Glutamatergic neuron (in vitro differentiated cells): ENCODE data around the gene TAS2R41. TPM values are rescaled to one million over a fixed set of nuclear protein-coding genes. Genes with fewer than 3 reads are reported as not detected.

Source experiments
- DNase-seq: peaks from one replicate; pipeline ENCODE4 v3.0.0; 2022
- H3K27ac Mint-ChIP-seq: one replicate; pipeline ENCODE4 v1.8.0; 2020; ENCODE audit warnings: mild to moderate bottlenecking, mixed read lengths, inconsistent platforms; ENCODE audit not compliant: unreplicated experiment
- H3K27me3 Mint-ChIP-seq: one replicate; pipeline ENCODE4 v1.8.0; 2020; ENCODE audit warnings: mild to moderate bottlenecking, moderate library complexity, mixed read lengths, inconsistent platforms; ENCODE audit not compliant: unreplicated experiment
- H3K36me3 Mint-ChIP-seq: one replicate; pipeline ENCODE4 v1.8.0; 2020; ENCODE audit warnings: mild to moderate bottlenecking, mixed read lengths, inconsistent platforms; ENCODE audit not compliant: unreplicated experiment
- H3K4me1 Mint-ChIP-seq: one replicate; pipeline ENCODE4 v1.8.0; 2020; ENCODE audit warnings: mild to moderate bottlenecking, low read depth, mixed read lengths, inconsistent platforms; ENCODE audit not compliant: unreplicated experiment
- H3K4me3 Mint-ChIP-seq: one replicate; pipeline ENCODE4 v1.8.0; 2020; ENCODE audit warnings: mild to moderate bottlenecking, mixed read lengths, inconsistent platforms; ENCODE audit not compliant: unreplicated experiment
- H3K9me3 Mint-ChIP-seq: one replicate; pipeline ENCODE4 v1.8.0; 2020; ENCODE audit warnings: mild to moderate bottlenecking, moderate library complexity, mixed read lengths, inconsistent platforms; ENCODE audit not compliant: unreplicated experiment
- total RNA-seq: library from RNA; stranded (reverse); fragmentation: NEBNext Ultra II Directional; extraction: Animal tissue kit (Norgen Biotek cat#: 25700); gene quantifications from one replicate; pipeline ENCODE4 v1.2.1, GENCODE V29; 2021; ENCODE audit not compliant: unreplicated experiment
- TF ChIP-seq, protein P1 (sequence below): fragments of 200-600 bp; sonication (generic); IDR thresholded peaks from one replicate; pipeline ENCODE4 v1.5.0; 2021; ENCODE audit not compliant: partially characterized antibody, unreplicated experiment

TAS2R41 gene
- total RNA-seq, 1 donor from 2014 or later: not detected

DNA sequence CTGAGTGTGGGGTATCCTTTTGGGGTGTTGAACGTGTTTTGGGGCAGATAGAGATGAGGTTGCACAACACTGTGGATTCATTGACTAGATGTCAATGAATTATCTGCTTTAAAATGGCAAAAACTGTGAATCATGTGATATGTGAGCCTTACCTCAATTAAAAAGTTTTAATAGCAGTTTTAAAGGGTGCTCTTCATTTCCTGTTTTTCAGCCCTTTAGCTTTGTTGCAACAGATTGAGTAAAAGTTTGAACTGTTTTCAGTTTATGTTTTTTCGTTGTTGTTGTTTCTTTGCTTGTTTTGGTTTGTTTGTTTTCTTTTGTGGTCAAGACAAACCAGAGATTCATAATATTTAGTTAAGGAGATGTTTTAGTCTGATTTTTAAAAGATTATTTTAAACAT lies 9.4 kb downstream of the TAS2R41 start:
- Mint-ChIP-seq H3K27me3 (no peaks in the 10 kb centered on the region), H3K9me3 (no peaks in the 10 kb centered on the region), H3K27ac (no peak overlapping the region), H3K4me1 (no peaks in the 10 kb centered on the region), H3K4me3 (no peak overlapping the region), H3K36me3 (no peaks in the 10 kb centered on the region)
- TF ChIP-seq, protein P1, sequence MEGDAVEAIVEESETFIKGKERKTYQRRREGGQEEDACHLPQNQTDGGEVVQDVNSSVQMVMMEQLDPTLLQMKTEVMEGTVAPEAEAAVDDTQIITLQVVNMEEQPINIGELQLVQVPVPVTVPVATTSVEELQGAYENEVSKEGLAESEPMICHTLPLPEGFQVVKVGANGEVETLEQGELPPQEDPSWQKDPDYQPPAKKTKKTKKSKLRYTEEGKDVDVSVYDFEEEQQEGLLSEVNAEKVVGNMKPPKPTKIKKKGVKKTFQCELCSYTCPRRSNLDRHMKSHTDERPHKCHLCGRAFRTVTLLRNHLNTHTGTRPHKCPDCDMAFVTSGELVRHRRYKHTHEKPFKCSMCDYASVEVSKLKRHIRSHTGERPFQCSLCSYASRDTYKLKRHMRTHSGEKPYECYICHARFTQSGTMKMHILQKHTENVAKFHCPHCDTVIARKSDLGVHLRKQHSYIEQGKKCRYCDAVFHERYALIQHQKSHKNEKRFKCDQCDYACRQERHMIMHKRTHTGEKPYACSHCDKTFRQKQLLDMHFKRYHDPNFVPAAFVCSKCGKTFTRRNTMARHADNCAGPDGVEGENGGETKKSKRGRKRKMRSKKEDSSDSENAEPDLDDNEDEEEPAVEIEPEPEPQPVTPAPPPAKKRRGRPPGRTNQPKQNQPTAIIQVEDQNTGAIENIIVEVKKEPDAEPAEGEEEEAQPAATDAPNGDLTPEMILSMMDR: no peak
- DNase-seq: no peak

DNA sequence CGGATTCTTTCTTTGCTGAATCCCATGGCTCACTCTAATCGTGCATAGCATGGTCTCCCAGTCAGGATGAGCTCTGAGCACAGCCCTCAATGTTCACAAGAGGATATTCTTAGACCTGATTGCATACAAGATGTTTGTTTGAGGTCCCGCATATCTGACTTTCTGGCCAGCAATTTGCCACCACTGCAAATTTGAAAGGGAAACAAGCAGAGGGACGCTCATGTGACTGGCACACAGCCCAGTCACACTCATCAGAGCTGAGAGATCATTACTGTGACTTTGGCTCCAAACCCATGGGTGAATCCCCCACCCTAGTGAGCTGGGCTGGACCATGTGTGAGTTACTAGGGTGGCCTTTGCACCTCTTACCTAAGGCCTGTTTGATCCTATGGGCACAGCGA lies 9.9 kb downstream of the TAS2R41 start:
- no peaks in the 10 kb centered on the region for H3K27me3 Mint-ChIP-seq
- no peak overlapping the region for H3K4me3 Mint-ChIP-seq
- TF ChIP-seq, protein P1: no peak
- no peaks in the 10 kb centered on the region for H3K36me3 Mint-ChIP-seq
- DNase-seq: no peak
- no peaks in the 10 kb centered on the region for H3K9me3 Mint-ChIP-seq
- no peaks in the 10 kb centered on the region for H3K4me1 Mint-ChIP-seq
- H3K27ac Mint-ChIP-seq: no peak overlapping the region

DNA sequence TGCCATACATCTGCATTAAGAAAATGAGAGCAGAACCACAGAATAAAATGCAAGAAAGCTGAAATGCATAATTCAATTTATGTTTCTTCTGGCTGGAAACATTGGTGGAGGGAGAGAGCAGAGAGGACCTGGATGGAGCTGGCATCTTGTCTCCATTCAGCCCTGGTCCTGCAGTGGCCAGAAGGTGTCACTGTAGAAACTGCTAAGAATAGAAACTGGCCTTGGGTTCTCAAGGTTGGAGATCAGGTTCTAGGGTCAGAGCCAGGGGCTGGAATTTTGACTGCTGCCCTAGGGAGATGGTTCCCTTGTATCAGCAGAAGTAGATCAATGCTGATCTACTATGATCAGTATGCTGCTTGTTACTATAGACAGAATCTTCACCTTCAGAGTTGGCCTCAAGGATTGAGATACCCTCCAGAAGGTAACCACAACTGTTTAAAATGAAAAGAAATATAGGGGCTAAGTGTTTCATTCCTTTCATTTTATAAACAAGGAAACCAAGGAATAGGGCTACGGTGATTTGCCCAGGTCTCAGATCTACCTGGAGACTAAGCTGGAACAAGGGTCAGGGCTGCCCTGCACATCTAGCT lies 13.1 kb downstream of the TAS2R41 start:
- Mint-ChIP-seq H3K27ac (no peak overlapping the region), H3K27me3 (no peaks in the 10 kb centered on the region), H3K9me3 (no peaks in the 10 kb centered on the region), H3K4me3 (no peak overlapping the region), H3K4me1 (no peaks in the 10 kb centered on the region), H3K36me3 (no peaks in the 10 kb centered on the region)
- TF ChIP-seq, protein P1: no peak
- no peak for DNase-seq

DNA sequence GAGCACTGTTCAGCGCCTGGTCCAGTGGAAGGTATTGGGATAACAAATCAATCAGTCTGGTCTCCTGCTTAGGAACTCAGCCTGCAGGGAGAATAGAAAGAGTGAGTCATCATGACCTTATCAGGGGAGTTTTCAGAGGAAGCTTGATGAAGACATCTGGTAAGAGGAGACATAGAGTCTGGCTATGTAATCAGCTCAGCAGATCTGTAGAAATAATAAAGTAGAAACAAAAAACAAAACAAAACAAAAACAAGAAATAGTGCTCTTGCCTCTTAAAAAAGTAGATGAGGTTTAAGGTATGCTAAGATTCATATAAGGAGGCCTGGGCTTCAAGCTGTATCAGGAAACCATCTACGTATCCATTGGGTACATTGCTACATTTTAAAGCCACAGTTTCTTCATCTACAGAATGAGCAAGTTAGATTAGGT lies 14.4 kb downstream of the TAS2R41 start:
- H3K36me3 Mint-ChIP-seq: no peaks in the 10 kb centered on the region
- H3K4me3 Mint-ChIP-seq: no peak overlapping the region
- no peaks in the 10 kb centered on the region for H3K9me3 Mint-ChIP-seq
- H3K4me1 Mint-ChIP-seq: no peaks in the 10 kb centered on the region
- no peak overlapping the region for H3K27ac Mint-ChIP-seq
- TF ChIP-seq, protein P1: no peak
- no peak for DNase-seq
- no peaks in the 10 kb centered on the region for H3K27me3 Mint-ChIP-seq

DNA sequence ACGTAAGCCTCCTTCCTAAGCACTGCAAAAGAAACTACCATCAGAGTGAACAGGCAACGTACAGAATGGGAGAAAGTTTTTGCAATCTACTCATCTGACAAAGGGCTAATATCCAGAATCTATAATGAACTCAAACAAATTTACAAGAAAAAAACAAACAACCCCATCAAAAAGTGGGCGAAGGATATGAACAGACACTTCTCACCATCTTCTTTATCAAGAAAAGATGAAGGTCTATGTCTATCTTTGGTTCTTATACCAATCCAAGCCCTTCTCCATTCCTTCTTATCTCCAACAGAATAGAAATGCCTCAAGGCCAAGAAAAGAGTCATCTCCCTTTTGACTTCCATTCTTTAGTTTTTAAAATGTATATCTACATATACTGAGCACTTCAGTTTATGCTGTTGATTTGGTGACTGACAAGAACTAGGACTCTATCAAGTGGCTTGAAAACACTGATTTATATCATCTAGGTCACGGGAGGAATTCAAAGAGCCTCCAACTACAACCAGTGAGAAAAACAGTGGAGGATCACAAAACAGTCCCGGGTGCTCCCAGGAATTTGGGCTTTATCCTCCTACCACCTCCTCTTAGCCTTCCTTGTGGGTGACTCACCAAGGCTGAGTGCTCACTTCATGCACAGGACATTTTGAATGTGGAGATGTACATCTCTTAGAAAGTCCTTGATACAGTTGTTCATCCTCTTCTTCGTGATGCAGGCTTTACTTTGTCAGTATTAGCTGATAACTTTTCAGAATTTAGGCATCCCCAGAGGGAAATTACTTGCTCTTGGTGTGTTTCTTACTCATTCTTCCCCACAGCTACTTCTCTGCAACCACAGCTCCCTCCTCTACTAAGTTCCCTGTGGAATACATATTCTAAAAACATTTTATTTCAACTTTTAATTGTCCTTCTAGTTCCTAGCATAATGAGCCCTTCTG lies 15.4 kb downstream of the TAS2R41 start:
- Mint-ChIP-seq H3K4me1 (no peaks in the 10 kb centered on the region), H3K27ac (no peak overlapping the region), H3K27me3 (no peaks in the 10 kb centered on the region), H3K4me3 (no peak overlapping the region), H3K9me3 (no peaks in the 10 kb centered on the region), H3K36me3 (no peaks in the 10 kb centered on the region)
- TF ChIP-seq, protein P1: no peak
- DNase-seq: no peak
